ENCODE measurements around the gene SCN5A.

SCN5A gene

DNA sequence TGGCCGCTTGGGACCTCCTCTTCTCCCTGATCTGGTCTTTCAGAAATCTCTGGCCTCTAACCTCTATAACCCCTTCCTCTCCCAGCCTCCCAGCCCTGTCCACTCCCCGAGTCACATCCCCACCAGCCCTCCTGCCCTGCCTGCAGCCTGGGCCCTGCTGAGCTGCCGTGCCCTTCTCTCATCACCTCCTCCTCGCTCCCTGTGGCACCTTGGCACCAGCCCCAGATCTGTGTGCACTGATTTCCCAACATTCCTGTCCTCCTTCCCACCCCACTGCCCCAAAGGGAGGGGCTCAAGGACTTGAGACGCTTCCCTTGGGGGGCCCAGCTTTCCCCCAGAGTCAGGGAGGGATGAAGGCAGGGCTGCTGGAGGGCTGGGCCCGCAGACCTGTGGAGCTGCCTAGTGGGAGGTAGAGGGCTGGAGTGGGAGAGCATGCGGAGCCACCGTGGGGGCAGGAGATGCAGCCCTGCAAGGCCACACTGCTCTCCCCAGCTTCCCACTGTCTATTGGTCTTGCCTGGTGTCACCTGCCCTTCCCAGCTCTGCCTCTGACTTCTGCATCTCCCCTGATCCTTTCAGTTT lies 110.6 kb downstream of the SCN5A start:
- no peak for DNase-seq (ENCODE audit: low read depth)

DNA sequence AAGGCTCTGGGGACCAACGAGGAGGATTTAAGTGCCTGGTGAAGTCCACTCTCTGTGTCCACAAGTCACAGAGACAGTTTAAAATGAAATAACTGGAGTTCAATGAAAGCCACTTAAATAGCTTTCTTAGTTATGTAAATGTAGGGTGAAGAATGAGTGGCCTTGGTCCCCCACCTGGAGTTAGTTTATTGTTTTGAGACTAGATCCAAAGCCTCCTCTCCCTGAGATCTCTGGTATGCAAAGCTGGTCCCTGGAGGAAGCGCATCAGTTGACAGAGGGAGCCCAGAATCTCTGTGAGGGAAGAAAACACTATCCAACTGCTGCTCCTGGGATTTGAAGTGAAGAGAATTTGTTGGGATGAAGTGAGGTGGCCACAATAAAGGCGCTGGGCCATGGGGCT lies 112.8 kb downstream of the SCN5A start:
- DNase-seq (ENCODE audit: low read depth): no peak

DNA sequence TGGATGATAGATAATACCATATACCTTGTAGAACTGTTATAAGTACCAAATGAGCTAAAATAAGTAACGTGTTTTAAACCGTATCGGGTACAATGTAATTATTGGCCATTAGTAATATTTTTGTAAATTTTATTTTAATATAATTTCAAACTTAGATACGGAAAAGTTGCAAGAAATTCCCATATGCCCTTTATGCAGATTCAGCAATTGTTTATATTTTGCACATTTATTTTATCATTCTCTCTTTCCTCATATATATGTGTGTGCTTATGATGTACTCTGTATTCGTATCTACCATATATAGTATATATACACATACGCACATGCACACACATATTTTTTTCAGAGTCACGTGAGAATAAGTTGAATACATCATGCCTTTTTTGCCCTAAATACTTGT lies 114.9 kb downstream of the SCN5A start:
- DNase-seq (ENCODE audit: low read depth): no peak

DNA sequence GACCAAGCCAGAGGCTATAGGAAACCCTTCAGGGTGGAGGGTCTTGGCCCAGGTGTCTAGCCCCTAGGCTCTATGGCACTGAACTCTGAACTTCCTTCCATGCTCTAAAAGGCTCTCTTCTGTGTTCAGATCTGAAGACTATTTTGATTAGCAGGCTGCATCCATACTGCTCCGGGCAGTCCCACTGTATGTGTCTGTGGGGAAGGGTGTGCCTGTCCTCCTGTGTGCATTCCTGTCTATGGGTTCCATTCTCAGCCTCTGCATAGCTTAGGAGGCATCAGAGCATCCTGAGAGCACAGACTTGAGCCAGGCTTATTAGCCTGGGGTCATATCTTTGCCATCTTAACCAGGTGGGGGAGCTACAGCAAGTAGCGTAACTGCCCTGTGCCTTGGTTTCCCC lies 115.3 kb downstream of the SCN5A start:
- DNase-seq (ENCODE audit: low read depth): no peak

DNA sequence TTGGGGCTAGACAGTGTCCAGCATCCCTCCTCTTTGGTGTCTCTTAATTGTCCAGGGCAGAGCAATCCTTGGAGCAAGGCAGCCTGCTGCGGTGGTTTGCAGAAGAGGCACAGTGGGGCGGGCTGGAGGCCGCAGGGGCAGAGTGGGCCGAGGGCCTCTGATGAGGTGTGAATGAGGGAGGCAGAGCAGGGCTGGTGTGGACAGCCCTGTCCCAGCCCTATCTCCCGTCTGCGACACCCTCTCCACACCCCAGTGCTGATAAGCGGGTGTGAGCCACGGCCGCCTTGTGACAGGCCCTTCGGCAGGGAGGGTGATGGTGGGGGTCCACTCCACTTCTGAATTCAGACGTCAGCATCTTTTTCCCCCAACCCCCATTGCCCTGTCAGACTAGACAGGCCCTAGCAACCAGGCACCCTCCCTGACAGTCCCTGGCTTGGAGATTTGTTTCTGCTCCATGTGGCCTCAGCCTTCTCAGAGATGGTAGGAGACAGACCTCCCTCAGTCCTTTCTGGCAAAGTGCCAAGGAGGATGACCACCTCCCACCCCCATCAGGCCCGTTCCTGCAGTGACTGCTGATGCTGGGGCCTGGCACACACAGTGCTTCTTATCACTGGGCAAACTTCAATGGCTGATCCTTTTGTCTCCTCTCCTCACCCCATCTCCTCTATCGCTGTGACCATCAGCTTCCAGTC lies 116.1 kb downstream of the SCN5A start:
- DNase-seq (ENCODE audit: low read depth): no peak

DNA sequence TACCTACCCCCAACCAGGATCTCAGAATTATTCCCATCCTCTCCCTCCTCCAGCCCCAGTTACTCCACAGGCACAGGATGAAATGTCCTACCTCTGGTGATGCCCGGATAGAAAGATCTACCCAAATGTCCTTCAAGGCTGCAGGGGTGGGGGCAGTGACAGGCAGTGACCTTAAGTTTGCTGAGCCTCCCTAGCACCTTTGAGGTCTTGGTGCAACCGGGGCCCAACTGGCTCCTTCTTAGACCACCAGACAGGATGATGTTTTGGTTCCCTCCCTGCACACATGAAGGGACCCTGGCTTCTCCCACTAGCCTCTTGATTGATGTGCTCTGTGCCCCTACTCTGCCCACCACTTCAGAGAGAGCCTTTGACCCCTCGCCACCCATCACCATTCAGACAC lies 117.0 kb downstream of the SCN5A start:
- no peak for DNase-seq (ENCODE audit: low read depth)

DNA sequence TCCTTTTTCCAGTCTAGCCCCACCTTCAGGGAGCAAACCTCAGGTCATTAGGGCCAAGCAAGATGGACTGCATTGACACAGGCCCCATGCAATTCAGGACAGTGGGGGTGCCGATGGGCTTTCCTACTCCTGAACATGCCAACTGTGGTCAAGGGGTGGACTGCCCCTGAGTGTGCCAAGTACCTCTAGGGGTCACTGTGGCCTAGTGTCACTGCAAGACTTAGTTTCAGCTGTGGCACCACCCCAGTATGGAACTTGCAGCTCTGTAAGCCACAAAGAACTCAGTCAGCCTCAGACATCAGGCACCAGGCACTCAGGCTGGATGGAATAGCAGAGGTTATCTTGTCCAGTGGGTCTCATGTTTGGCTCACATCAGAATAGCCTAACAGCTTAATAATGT lies 121.0 kb downstream of the SCN5A start:
- DNase-seq (ENCODE audit: low read depth): no peak

DNA sequence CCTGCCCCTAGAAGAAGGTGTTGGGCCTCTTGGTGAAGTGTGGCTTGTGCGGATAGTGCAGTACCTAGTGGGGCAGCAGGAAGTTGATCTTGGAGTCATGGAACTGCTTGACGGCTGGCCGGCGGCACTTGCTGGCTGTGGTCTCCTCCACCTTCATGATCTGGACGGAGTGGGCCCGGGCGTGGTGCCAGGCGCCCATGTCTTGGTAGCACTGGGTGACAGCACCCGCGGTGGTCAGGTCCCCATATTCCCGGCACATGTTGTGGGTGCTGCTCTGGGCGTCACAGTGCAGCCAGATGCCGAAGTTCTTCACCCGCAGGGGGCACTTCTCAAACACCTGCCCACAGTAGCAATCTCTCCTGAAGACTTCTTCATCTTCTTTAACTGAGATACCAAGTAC lies 122.7 kb downstream of the SCN5A start:
- no peak for DNase-seq (ENCODE audit: low read depth)

DNA sequence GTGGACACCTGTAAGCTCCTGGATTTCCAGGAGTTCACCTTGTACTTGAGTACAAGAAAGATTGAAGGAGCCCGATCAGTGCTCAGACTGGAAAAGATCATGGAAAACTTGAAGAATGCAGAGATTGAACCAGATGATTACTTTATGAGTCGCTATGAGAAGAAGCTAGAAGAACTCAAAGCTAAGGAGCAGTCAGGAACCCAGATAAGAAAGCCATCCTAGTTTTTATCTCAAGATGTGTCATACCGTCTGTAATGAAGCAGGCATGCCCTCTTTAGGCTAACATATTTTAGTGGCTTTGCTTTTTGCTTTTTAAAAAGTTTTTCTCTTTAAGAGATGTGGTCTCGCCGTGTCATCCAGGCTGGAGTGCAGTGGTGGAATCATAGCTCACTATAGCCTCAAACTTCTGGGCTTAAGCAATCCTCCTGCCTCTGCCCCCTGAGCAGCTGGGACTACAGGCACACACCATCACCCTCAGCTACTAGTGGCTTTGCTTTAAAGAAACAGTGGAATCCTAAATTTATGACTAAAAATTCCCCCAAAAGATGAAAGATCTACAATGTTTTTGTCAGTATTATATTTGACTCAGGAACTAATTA lies 125.2 kb downstream of the SCN5A start:
- no peak for DNase-seq (ENCODE audit: low read depth)

DNA sequence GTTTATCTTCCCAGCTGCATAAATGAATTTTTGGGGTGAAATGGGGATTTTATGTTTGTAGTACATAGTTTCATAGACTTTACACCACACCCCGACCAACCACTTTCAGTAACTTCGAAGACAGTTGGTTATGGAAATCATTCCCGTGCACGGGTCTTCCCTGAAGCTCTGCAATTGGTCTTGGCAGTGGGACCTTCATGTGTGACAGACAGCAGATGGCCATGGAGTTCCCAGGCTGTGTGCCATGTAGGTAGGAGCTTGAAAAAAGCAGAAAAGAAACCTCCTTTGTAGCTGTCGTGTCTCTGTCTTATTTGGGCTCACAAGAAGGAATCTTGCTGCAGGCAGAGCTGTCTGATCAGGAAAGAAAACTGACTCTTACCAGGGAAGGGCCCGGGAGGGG lies 127.5 kb downstream of the SCN5A start:
- no peak for DNase-seq (ENCODE audit: low read depth)

DNA sequence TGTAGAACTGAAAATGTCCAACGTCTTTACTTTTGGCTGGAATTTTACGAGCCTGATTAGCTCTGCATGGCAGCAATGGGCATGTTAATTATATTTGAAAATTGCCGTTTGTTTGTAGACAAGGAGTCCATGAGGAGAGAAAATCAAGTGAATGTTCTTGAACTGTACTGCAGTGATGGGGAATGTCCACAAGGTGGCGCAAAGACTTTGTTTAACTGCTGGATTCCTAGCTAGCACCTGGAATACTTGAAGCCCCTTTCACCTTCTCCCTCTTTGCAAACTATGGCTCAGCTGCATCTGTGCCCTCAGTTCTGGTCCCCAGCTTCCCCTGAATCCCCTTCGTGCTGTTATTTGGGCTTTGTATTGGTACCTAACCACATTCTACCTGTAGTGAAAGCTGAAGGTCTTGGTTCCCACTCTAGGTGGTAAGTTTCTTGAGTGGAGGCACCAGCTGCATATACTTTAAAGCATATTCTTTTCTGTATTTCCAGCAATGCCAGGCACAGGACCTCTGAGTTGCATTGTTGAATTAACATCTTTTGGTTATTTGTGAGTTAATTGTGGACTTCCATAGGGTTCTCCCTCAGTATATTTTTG lies 128.0 kb downstream of the SCN5A start:
- peak; percentile 21 for DNase-seq (ENCODE audit: low read depth)

DNA sequence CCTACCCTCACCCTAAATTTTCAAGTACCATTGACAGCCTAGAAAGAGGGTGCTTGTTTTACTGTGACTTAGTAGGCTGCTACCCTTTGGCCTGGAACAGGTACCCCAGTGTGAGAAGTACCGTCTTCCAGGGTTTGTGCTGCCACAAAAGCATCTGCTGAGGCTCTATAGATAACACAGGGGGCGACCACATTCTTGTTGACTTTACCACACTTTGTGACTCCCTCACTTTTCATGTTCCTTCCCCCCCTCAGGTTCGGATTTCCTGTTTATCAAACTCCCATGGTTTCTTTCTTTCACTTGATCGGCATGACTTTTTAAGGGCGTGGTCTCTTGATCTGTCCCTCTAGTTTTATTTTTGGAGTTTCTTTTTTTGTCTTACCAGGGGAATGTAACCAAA lies 129.8 kb downstream of the SCN5A start:
- DNase-seq (ENCODE audit: low read depth): no peak

DNA sequence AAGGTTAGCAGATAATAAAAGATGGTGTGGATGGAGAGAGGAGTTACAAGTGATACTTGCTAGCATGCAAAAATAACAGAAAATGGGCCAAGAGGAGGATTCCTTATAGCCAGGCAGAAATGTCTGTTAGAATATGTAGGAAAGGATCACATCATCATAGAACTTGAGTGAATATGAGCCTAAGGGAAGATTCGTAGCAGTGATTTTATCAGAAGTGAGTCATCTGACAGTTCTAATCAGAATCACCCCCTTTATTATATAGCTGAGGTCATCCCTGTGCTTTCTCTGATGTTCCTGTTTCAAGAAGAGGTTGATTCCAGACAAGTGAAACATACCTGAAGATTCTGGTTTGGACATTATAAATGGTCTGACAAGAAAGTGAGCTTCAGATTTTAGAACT lies 130.5 kb downstream of the SCN5A start:
- no peak for DNase-seq (ENCODE audit: low read depth)

DNA sequence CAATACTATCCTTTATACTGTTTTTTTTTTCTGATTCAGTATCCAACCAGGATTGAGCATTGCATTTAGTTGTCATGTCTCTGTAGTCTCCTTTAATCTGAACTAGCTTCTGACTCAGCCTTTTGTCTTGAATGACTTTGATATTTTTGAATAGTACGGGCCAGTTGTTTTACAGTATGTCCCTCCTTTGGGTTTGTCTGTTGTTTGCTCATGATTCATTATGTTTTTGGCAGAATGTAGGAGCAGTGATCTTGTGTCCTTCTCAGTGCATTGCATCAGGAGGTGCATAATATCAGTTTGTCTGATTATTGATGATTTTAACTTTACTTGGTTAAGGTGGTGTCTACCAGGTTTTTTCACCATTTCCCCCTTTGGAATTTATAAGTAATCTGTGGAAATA lies 132.8 kb downstream of the SCN5A start:
- DNase-seq (ENCODE audit: low read depth): no peak

DNA sequence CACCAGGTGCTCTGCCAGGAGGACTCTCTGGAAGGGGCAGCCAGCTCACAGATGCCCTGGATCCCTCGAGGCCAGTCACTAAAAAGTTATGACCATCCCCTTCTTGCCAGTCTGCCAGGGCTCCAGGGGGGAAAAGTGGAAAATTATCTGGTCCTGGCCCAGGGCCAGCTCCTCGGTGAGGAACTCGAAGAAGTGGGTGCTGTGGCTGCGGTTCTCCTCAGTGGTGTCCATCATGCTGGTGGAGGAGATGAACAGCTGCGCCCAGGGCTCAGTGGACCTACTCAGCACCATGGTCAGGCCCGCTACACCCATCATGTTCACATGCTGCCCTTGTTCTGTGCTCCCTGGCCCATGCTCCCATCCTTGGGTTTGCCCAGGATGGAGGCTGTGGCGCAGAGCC lies 134.1 kb downstream of the SCN5A start:
- DNase-seq (ENCODE audit: low read depth): no peak

DNA sequence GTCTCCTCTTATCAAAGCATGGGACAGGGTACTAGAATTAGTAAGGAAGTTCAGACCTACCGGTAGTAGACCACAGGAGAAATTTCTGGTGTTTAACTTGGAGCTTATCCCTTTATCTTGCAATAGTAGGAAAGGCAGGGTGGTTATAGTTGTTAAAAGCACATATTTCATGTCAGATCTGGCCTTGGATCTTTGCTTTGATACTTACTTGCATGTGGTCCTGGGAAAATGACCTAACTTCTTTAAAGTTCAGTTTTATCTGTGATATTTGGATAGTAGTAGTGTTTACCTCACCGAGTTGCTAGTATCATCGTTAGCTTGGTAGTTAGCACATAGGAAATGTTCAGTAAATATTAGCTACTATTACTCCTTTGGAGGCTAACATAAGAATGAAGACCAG lies 137.9 kb downstream of the SCN5A start:
- no peak for DNase-seq (ENCODE audit: low read depth)

DNA sequence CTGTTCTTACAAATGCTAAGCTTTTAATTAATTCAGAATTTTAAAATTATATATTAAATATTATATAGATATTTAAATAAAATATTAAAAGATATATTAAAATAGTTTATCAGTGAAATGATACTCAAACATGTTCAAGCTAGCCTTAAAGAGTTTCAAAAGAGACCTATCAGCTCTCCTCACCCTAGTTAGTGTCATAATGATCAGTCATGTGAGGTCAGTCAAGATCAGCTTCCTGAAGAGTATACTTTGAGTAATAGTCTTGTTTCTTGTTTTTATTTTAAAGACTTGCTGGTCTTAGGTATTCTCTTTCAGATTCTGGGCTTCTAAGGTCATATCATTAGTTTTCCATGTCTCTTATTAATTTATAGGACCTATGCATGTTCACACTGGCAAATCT lies 138.9 kb downstream of the SCN5A start:
- no peak for DNase-seq (ENCODE audit: low read depth)

DNA sequence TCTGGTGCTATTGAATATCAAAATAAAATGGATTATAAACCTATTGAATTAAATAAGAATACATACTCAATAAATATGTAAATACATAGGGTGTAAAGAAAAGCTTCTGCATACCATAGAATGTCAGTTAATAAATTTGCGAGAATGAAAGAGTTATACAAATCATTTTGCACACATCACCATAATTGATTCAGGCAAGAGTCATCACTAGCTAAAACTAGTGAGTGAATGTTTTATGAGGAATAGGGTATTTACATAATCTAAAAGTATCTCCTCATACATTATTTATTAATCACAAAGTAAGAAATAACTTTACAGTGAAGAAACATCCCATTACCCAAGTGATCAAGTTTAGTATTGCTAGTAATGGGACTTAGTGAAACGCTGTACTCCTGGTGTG lies 139.8 kb downstream of the SCN5A start:
- DNase-seq (ENCODE audit: low read depth): no peak

DNA sequence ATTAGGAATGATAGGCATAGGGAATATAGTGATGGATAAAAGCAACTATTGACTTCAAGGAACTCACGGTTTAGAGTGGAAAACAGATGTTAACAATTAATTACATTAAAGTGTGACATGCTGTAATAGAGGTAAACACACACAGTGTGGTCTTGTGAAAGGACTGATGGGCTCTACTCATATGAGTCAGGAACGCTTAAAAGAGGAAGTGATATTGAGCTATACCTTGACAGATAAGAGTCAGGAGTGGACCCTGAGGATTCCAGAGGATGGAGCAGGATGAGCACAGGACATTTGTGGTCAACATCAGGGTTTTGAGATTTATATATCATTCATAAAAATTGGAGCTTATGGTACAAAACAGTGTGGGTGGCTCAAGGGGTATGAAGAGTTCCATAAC lies 142.4 kb downstream of the SCN5A start:
- no peak for DNase-seq (ENCODE audit: low read depth)

DNA sequence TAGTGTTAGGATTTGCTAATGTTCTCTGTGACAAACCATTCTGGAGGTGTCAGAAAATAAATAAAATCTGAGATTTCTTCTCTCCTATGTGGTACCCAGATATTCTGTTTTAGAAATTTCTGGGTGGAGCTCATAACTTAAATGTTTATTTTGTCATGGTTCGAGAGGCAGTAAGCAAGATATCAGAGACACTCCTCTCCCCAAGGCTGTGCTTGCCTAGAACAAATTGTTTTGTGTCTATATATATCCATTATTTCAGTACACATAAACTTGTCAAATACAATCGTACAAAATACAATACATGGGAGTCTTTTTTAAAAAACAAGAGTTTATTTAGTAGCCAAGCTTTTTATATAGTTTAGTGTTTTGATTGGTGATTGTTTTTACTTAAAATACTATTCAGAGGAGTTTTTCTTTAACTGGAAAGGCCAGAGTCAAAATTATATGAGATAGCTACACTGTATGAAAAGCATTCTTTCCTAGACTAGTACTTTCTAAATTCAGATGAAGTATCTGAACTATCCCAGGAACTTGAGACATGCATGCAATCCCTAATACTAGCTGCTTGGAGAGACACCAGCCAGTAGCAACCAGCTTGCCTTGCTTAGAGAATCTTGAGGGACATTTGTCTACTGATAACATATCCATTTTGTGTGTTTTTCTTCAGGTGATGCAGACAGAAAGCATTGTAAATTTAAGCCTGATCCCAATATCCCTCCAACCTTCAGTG lies 148.6 kb downstream of the SCN5A start:
- DNase-seq (ENCODE audit: low read depth): no peak
